ENCODE measurements around the gene PALM.
"Not testable (repeated sequence)": the region's sequence is repeated elsewhere in the genome, so short reads cannot be mapped to it uniquely, and the experiment has no call there.

The PALM gene

GRCh38 chr19:678791-679388 lies 29.8 kb upstream of the PALM start:
- DNase-seq: no peak

- peak in 35 of 51 donors; percentile 15 to 74 (median 54) for DNase-seq
These were observed 29.1 kb upstream of the PALM start for GRCh38 chr19:679418-680286.

- DNase-seq: peak; percentile 77 to 100 (median 98)
These were observed 28.3 kb upstream of the PALM start for GRCh38 chr19:680287-681028.

GRCh38 chr19:681029-682019 lies 27.4 kb upstream of the PALM start:
- DNase-seq: peak in 3 of 51 donors; percentile 47 to 73 (median 53)

- no peak for DNase-seq
These were observed 25.9 kb upstream of the PALM start for GRCh38 chr19:682678-683320.

GRCh38 chr19:685454-685931 lies 23.2 kb upstream of the PALM start:
- DNase-seq: no peak

- no peak for DNase-seq
These were observed 22.0 kb upstream of the PALM start for GRCh38 chr19:686589-687297.

GRCh38 chr19:687569-688166 lies 21.1 kb upstream of the PALM start:
- DNase-seq: no peak

- DNase-seq: no peak
These were observed 20.5 kb upstream of the PALM start for GRCh38 chr19:688214-688613.

- no peak for DNase-seq
These were observed 19.7 kb upstream of the PALM start for GRCh38 chr19:688992-689391.

- DNase-seq: no peak
These were observed 18.5 kb upstream of the PALM start for GRCh38 chr19:690203-690602.

GRCh38 chr19:694481-695351 lies 14.0 kb upstream of the PALM start:
- DNase-seq: no peak

- DNase-seq: no peak
These were observed 13.3 kb upstream of the PALM start, which contains the start of gene PRSS57 for GRCh38 chr19:695352-695949. Gene PRSS57 (minus strand): TSS chr19:695452. CDS start chr19:695430, 22 bp downstream.

GRCh38 chr19:698529-698928 lies 10.2 kb upstream of the PALM start:
- not testable (repeated sequence) for DNase-seq

GRCh38 chr19:699885-700284 lies 8.8 kb upstream of the PALM start:
- DNase-seq: not testable (repeated sequence)

- DNase-seq: not testable (repeated sequence)
These were observed 5.9 kb upstream of the PALM start for GRCh38 chr19:702847-703246.

- DNase-seq: no peak
These were observed 5.4 kb upstream of the PALM start for GRCh38 chr19:703329-703650.
